GM19328 (cell line): ENCODE data around the gene PSTK.

Experiments used
- ATAC-seq: cut with Tn5 transposase; IDR thresholded peaks from one replicate; pipeline ENCODE4 v1.9.1; 2021; ENCODE audit warnings: mild to moderate bottlenecking, moderate library complexity; ENCODE audit not compliant: unreplicated experiment

The PSTK gene

DNA sequence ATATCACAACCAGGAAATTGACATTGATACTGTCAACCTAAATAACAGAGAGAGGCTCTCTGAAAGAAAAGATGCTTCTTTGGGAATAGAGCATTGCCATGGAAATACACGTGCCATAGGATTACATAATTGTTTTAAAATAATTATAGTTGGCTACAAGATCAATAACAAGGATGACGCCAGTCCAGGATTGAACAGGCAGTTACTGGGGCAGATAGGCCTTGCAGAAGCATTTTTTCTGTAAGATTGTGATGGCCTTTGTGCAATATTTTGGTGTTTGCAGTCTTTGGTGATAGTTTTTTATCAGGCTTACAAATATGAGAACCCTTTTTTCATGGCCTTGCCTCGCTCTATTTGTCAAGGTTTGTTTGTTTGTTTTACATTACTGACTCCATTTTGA is 39.1 kb downstream of the PSTK start:
- ATAC-seq = no peak

DNA sequence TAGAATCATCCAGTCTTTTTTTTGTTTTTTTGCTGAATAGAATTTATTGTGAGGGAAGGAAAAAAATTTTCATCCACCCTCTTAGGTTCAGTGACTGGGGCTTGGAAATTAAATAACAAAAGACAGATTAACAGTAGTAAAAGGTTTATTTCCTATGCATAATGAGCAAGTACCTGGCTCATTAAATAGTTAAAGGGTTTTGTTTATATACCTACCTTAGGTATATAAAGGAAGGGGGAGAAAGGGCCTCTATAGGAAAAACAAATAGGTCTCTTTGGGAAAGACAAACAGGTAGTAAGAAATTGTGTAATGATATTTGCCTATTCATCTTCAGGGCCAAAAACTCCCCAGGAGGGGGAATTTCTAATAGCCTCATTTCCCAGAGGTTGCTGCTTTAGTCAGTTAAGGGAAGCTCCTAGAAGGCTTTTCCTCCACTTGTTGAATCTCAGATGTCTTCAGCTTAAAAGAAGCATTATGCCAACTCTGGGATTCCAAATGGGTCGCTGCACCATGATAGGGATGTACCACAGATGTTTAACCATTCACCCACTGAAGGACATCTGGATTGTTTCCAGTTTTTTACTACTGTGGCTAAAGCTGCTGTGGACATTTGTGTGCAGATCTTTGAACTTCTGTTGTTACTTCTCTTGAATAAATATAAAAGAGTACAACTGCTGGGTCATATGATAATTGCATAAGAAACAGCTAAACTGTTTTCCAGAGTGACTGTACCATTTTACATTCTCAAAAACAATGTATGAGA is 39.9 kb downstream of the PSTK start:
- ATAC-seq = no peak

DNA sequence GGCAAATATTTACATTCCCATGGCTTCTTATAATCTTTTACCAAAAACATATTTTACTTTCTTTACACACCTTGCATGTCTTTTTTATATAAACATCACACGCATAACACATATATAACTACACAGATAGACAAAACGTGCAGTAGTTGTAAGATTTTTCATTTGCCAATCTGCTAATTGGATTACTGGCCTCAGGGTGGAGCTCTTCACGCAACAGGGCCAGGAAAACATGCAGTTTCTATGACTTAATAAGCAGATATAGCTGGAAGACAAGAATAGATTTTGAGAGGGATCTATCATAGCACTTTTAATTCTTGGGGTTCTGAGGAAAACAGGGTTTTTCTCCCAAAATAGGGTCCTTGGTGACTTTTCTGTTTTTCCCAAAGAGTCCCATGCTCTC is 41.3 kb downstream of the PSTK start:
- no peak for ATAC-seq

DNA sequence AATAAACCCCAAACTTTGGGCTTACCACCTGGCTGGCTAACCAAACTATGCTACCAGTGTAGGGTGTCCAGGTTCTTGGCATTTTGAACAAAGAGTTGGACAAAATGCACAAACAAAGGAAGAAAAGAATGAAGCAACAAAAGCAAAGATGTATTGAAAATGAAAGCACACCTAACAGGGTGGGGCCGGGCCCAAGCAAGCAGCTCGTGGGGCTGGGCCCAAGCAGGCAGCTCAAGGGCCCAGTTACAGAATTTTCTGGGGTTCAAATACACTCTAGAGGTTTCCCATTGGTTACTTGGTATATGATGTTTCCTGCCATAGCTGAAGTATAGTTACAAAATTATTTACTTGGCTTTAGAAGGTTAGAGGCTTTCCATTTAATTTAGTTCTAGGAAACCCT is 44.3 kb downstream of the PSTK start:
- ATAC-seq = no peak

DNA sequence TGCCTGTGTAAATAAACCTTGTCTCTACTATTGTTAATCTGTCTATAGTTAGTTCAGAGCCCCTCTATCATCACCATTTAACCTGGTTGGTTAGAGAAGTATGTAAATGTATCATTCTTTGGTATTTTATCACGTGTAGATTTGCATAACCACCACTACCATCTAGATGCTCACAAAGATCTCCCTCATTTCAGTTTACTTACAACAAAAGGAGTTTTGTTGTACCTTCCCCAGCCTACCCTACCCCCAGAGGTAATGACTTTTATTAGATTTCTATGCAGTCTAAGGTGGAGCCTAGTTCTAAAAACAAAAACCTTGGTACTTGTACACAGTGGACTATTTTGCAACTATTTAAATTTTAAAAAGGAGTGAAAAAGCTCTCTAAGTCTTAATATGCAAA is 46.1 kb downstream of the PSTK start:
- ATAC-seq = no peak

DNA sequence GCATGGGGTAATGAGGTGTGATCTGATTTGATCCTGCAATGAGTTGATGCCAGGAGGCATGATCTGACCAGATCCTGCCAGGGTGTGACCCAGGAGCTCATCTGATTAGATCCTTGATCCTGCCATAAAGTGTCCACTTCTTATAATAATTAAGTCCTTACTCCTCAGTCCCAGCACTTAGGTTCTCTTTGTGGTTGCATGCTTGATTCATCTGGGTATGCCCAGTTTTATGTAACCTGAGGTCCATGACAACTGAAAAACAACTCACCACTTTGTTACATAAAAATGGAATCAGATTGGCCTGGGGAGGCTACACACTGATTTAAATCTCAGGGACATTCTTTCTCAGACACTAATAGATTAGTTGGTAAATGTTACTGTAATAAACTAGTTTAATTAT is 47.7 kb downstream of the PSTK start:
- ATAC-seq = no peak

DNA sequence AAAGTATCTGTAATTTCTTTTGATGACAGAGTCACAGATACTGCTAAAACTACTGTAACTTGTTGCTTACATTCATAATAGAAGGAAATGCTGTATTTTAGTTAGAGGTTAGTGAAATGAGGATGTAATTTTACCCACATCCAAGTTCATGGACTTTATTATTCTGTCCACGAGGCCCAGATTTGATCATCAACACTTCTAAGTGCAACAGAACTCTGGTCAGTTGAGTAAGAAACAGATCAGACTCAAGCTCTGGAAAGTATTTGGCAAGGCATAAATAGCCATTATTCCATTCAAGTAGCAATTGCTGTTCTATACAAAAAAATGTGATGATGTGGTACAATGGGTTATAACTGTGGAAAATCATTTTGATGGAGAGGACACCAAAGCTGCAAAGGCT is 50.9 kb downstream of the PSTK start:
- no peak for ATAC-seq

DNA sequence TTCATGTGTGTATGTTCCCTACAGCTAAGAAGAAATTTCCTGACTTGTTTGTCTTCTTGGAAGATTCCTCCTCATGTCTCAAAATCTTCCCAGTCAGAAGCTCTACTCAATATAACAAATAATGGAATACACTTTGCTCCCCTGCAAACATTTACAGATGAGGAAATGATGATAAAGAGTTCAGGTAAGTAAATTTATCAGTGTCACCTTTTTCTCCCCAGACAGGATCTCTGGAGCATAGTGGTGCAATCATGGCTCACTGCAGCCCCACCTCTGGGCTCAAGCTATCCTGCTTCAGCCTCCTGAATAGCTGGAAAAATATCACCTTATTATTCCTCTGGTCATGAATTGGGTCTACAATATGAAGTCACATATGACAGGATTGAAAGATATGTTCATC is 54.1 kb downstream of the PSTK start:
- ATAC-seq = no peak

DNA sequence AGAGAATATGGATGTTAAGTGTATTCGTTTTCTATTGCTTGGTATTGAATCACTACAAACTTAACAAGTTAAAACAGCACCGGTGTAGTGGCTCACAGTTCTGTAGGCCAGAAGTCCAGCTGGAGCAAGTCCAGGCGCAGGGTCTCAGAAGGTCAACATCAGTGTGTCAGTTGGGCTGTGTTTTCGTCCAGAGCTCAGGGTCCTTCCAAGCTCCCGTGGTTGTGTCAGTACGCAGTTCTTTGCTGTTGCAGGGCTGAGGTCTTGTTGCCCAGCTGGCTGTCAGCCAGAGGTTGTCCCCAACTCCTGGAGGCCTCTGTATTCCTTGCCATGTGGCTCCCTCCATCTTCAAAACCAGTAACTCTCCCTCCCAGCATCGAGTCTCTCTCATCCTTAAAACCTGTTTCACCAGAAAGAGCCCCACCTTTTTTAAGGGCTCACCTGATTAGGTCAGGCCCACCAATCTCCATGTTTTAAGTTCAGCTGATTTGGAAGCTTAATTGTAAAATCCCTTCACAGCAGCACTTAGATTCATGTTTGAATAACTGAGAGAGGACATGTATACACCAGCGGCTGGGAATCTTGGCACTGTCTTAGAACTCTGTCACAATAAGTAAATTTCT is 55.4 kb downstream of the PSTK start:
- no peak for ATAC-seq

DNA sequence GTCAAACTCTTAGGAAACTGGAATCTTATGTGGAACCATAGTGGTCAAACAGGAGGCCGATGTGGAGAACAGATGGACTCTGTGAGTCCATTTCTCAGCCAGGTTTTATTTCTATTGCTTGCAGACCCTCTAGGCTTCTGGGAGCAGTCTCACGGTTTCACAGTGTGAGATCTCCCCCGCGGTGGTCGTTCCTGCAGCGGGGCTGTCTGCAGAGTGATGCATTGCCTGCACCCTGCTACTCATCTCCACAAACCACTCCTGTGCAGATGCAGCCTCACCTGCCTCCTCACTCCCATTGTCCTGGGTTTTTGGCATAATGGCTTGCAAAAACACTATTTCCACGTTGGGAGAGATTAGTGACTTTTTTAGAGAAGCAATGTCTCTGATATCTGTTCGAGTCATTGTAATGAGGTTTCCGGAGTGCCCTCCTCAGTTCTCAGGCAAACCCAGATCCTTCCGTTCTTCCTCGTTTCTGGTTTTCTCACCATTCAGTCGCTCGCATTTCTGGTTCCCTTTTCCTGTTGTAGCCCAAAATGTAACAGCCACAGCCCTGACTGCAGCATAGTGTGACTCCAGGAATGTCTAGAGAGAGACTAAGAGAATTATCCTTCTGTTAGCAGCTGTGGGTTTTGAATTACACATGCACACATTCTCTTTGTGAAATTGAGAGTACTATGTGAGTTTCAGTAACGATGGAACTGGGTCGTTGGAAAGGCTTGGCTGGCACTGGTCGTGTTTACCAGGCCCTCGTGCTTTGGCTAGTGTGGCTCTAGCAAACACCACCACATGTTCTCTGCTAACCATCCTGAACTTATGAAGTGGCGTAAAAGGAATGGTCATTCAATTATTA is 58.8 kb downstream of the PSTK start:
- no peak for ATAC-seq

DNA sequence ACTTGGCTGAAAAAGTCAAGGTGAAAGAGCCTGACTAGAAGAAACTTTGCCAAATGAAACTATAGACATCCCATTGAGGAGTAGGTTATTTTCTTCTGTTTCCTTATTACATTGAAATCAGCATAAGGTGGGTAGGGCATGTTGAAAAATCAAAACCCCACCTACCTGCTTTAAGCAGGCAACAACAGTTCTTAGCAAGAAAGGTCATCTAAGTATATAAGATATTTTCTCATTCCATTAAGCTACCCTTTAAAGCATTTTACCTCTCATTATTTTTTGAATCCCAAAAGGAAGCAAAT is 59.4 kb downstream of the PSTK start:
- no peak for ATAC-seq
